ENCODE results near the gene LDOC1.

DNA sequence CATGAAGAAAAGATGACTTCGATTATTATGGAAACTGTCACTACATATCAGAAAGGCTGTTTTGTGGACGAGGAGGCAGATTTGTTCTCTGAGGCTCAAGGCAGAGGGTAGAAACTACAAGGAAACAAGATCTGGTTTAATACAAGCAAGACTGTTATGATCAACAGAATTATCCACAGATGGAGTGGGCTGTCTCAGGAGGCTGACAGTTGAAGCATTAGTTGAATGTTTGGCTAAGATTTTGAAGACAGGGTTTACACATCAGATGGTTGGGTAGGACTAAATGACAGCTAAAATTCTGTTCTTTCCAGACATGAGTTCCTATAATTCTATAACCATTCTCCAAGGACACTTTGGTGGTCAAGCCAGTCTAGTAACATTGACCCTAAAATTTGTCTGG is 49.8 kb downstream of the LDOC1 start:
- TF ChIP-seq GABPA (IDR thresholded peaks at IDR 0.05; ENCODE audit: low read depth) (no peak), POLR2AphosphoS5 (IDR thresholded peaks at IDR 0.05; ENCODE audit: low read depth, low read length) (no peak), MEF2A (IDR thresholded peaks at IDR 0.05; ENCODE audit: borderline replicate concordance, low read depth) (no peak), FOXJ3 (CRISPR knock-in tag; IDR thresholded peaks at IDR 0.05) (no peak), YY1 (IDR thresholded peaks at IDR 0.05; ENCODE audit: low read depth) (no peak), SMC3 (IDR thresholded peaks at IDR 0.05; ENCODE audit: low read depth, low read length) (no peak)
- TF ChIP-seq, protein P1, sequence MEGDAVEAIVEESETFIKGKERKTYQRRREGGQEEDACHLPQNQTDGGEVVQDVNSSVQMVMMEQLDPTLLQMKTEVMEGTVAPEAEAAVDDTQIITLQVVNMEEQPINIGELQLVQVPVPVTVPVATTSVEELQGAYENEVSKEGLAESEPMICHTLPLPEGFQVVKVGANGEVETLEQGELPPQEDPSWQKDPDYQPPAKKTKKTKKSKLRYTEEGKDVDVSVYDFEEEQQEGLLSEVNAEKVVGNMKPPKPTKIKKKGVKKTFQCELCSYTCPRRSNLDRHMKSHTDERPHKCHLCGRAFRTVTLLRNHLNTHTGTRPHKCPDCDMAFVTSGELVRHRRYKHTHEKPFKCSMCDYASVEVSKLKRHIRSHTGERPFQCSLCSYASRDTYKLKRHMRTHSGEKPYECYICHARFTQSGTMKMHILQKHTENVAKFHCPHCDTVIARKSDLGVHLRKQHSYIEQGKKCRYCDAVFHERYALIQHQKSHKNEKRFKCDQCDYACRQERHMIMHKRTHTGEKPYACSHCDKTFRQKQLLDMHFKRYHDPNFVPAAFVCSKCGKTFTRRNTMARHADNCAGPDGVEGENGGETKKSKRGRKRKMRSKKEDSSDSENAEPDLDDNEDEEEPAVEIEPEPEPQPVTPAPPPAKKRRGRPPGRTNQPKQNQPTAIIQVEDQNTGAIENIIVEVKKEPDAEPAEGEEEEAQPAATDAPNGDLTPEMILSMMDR (IDR thresholded peaks at IDR 0.05), result no peak
- TF ChIP-seq, protein P2, sequence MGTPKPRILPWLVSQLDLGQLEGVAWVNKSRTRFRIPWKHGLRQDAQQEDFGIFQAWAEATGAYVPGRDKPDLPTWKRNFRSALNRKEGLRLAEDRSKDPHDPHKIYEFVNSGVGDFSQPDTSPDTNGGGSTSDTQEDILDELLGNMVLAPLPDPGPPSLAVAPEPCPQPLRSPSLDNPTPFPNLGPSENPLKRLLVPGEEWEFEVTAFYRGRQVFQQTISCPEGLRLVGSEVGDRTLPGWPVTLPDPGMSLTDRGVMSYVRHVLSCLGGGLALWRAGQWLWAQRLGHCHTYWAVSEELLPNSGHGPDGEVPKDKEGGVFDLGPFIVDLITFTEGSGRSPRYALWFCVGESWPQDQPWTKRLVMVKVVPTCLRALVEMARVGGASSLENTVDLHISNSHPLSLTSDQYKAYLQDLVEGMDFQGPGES (IDR thresholded peaks at IDR 0.05; ENCODE audit: low read depth, low read length), result no peak
